Glutamatergic neuron (in vitro differentiated cells): ENCODE data around the gene RPS19. TPM values are rescaled to one million over a fixed set of nuclear protein-coding genes. Genes with fewer than 3 reads are reported as not detected.

Source experiments
- DNase-seq: peaks from one replicate; pipeline ENCODE4 v3.0.0; 2022
- H3K27ac Mint-ChIP-seq: one replicate; pipeline ENCODE4 v1.8.0; 2020; ENCODE audit warnings: mild to moderate bottlenecking, mixed read lengths, inconsistent platforms; ENCODE audit not compliant: unreplicated experiment
- H3K27me3 Mint-ChIP-seq: one replicate; pipeline ENCODE4 v1.8.0; 2020; ENCODE audit warnings: mild to moderate bottlenecking, moderate library complexity, mixed read lengths, inconsistent platforms; ENCODE audit not compliant: unreplicated experiment
- H3K36me3 Mint-ChIP-seq: one replicate; pipeline ENCODE4 v1.8.0; 2020; ENCODE audit warnings: mild to moderate bottlenecking, mixed read lengths, inconsistent platforms; ENCODE audit not compliant: unreplicated experiment
- H3K4me1 Mint-ChIP-seq: one replicate; pipeline ENCODE4 v1.8.0; 2020; ENCODE audit warnings: mild to moderate bottlenecking, low read depth, mixed read lengths, inconsistent platforms; ENCODE audit not compliant: unreplicated experiment
- H3K4me3 Mint-ChIP-seq: one replicate; pipeline ENCODE4 v1.8.0; 2020; ENCODE audit warnings: mild to moderate bottlenecking, mixed read lengths, inconsistent platforms; ENCODE audit not compliant: unreplicated experiment
- H3K9me3 Mint-ChIP-seq: one replicate; pipeline ENCODE4 v1.8.0; 2020; ENCODE audit warnings: mild to moderate bottlenecking, moderate library complexity, mixed read lengths, inconsistent platforms; ENCODE audit not compliant: unreplicated experiment
- CTCF ChIP-seq: fragments of 200-600 bp; sonication (generic); IDR thresholded peaks from one replicate; pipeline ENCODE4 v1.5.0; 2021; ENCODE audit not compliant: partially characterized antibody, unreplicated experiment
- total RNA-seq: library from RNA; stranded (reverse); fragmentation: NEBNext Ultra II Directional; extraction: Animal tissue kit (Norgen Biotek cat#: 25700); gene quantifications from one replicate; pipeline ENCODE4 v1.2.1, GENCODE V29; 2021; ENCODE audit not compliant: unreplicated experiment

Gene RPS19
- total RNA-seq, 1 donor from 2014 or later, result 1,637 TPM

GRCh38 chr19:41893899-41894298, 33.8 kb downstream of the RPS19 start:
- no peak overlapping the region for H3K4me3 Mint-ChIP-seq
- DNase-seq, result peak; percentile 31
- H3K36me3 Mint-ChIP-seq, result peaks cover 4% of the 10 kb centered on the region
- peaks cover 9% of the 10 kb centered on the region for H3K9me3 Mint-ChIP-seq
- H3K4me1 Mint-ChIP-seq, result peaks cover 9% of the 10 kb centered on the region
- no peak for TF ChIP-seq CTCF
- peaks cover 6% of the 10 kb centered on the region for H3K27me3 Mint-ChIP-seq
- H3K27ac Mint-ChIP-seq, result no peak overlapping the region

- peaks cover 9% of the 10 kb centered on the region for H3K9me3 Mint-ChIP-seq
- H3K4me1 Mint-ChIP-seq, result peaks cover 9% of the 10 kb centered on the region
- no peak overlapping the region for H3K4me3 Mint-ChIP-seq
- peak; percentile 12 for DNase-seq
- no peak for TF ChIP-seq CTCF
- H3K27me3 Mint-ChIP-seq, result peaks cover 6% of the 10 kb centered on the region
- peaks cover 4% of the 10 kb centered on the region for H3K36me3 Mint-ChIP-seq
- H3K27ac Mint-ChIP-seq, result no peak overlapping the region
These were observed 34.3 kb downstream of the RPS19 start for GRCh38 chr19:41894350-41894749.

GRCh38 chr19:41895745-41896580, 35.9 kb downstream of the RPS19 start:
- H3K36me3 Mint-ChIP-seq, result peaks cover 4% of the 10 kb centered on the region
- H3K27me3 Mint-ChIP-seq, result peaks cover 6% of the 10 kb centered on the region
- H3K4me1 Mint-ChIP-seq, result peaks cover 9% of the 10 kb centered on the region
- peaks cover 9% of the 10 kb centered on the region for H3K9me3 Mint-ChIP-seq
- H3K4me3 Mint-ChIP-seq, result no peak overlapping the region
- peak overlapping the region; percentile 72 for H3K27ac Mint-ChIP-seq
- peak; percentile 37 for DNase-seq
- TF ChIP-seq CTCF, result peak; percentile 65

GRCh38 chr19:41896581-41896942, 36.5 kb downstream of the RPS19 start:
- TF ChIP-seq CTCF, result no peak
- H3K27ac Mint-ChIP-seq, result peak overlapping the region; percentile 72
- peaks cover 1% of the 10 kb centered on the region for H3K36me3 Mint-ChIP-seq
- DNase-seq, result no peak
- H3K4me1 Mint-ChIP-seq, result peaks cover 7% of the 10 kb centered on the region
- peaks cover 6% of the 10 kb centered on the region for H3K9me3 Mint-ChIP-seq
- no peak overlapping the region for H3K4me3 Mint-ChIP-seq
- H3K27me3 Mint-ChIP-seq, result peaks cover 4% of the 10 kb centered on the region

- Mint-ChIP-seq H3K27ac (no peak overlapping the region), H3K9me3 (peaks cover 4% of the 10 kb centered on the region), H3K36me3 (no peaks in the 10 kb centered on the region), H3K4me1 (peaks cover 5% of the 10 kb centered on the region), H3K4me3 (no peak overlapping the region), H3K27me3 (peaks cover 3% of the 10 kb centered on the region)
- TF ChIP-seq CTCF, result no peak
- DNase-seq, result no peak
These were observed 37.1 kb downstream of the RPS19 start for GRCh38 chr19:41897181-41897580.
